Gastrocnemius medialis (tissue), 4 donors: Measurements from ENCODE around the gene PDZRN3. TPM values are rescaled to one million over a fixed set of nuclear protein-coding genes. Genes with fewer than 3 reads are reported as not detected.
A peak's percentile ranks its signal among the peaks of the same experiment; 100 is the strongest.

Experiments used
- ATAC-seq, 2 donors: fragments of 150-250 bp; one replicate each; pipeline ENCODE4 v1.9.1; 2016
- DNase-seq, 2 donors: peaks; one replicate each; pipeline ENCODE4 v3.0.0-alpha.2; 2019
- H3K27ac ChIP-seq, 4 donors: fragments of 200-600 bp; sonication (generic); 1 replicate in 1 of 4; 2 replicates in 3 of 4; pipeline ENCODE4 v1.5.1; 2016 to 2018; ENCODE audit warnings: mild to moderate bottlenecking in 2 of 4, moderate library complexity in 1 of 4
- H3K27me3 ChIP-seq, 3 donors: fragments of 200-600 bp; sonication (generic) in 2 of 3; 1 replicate in 1 of 3; 2 replicates in 2 of 3; pipeline versions ENCODE4 v1.5.1 to v1.6.0; 2016 to 2019; ENCODE audit warnings: mild to moderate bottlenecking in 1 of 3, moderate library complexity in 1 of 3
- H3K36me3 ChIP-seq, 2 donors: fragments of 200-600 bp; sonication (generic) in 1 of 2; one replicate each; pipeline ENCODE4 v1.5.1; 2017 to 2018
- H3K4me1 ChIP-seq, 2 donors: fragments of 200-600 bp; sonication (generic) in 1 of 2; one replicate each; pipeline ENCODE4 v1.5.1; 2016 to 2017; ENCODE audit warnings: mild to moderate bottlenecking in 2 of 2
- H3K4me3 ChIP-seq, 4 donors: fragments of 200-600 bp; sonication (generic) in 3 of 4; 1 replicate in 1 of 4; 2 replicates in 3 of 4; pipeline ENCODE4 v1.5.1; 2016 to 2019; ENCODE audit warnings: mild to moderate bottlenecking in 2 of 4
- H3K9me3 ChIP-seq, 3 donors: fragments of 200-600 bp; sonication (generic) in 2 of 3; 1 replicate in 1 of 3; 2 replicates in 2 of 3; pipeline ENCODE4 v1.5.1; 2016 to 2019
- CTCF ChIP-seq, 5 experiments: fragments of 450-650 bp in 3 of 5; fragments of 200-600 bp in 2 of 5; sonication (generic) in 2 of 5; IDR thresholded peaks in 4 of 5; conservative IDR thresholded peaks in 1 of 5; 1 replicate in 4 of 5; 2 replicates in 1 of 5; pipeline ENCODE4 v1.5.1; 2016 to 2019; ENCODE audit warnings: antibody characterized with exemption in 5 of 5, mild to moderate bottlenecking in 3 of 5, moderate library complexity in 3 of 5
- POLR2A ChIP-seq, 2 donors: fragments of 450-650 bp; IDR thresholded peaks; one replicate each; pipeline ENCODE4 v1.6.1; 2017; ENCODE audit warnings: antibody characterized with exemption in 2 of 2, mild to moderate bottlenecking in 2 of 2, moderate library complexity in 2 of 2
- in situ Hi-C, 4 donors: fragments of 200-750 bp; cut with MboI; loops; one replicate each; pipeline versions ENCODE4 v1.15.0 to v1.8.0; 2017; ENCODE audit warnings: low sequenced_read_pairs in 4 of 4
- intact Hi-C: fragments of 100-400 bp; cut with DNase I; formaldehyde crosslinking; loops from one replicate; pipeline ENCODE4 v1.15.1; 2023; ENCODE audit warnings: low total_unique reads
- total RNA-seq, 4 donors: library from RNA; depleted of rRNA; stranded (reverse); fragments of >200 nt; gene quantifications; one replicate each; pipeline versions ENCODE4 v1.1.0 to v1.2.3, GENCODE V29; 2016

The PDZRN3 gene
- total RNA-seq, 4 donors from 2014 or later: 9.1 to 30.3 (median 24.7) TPM

DNA sequence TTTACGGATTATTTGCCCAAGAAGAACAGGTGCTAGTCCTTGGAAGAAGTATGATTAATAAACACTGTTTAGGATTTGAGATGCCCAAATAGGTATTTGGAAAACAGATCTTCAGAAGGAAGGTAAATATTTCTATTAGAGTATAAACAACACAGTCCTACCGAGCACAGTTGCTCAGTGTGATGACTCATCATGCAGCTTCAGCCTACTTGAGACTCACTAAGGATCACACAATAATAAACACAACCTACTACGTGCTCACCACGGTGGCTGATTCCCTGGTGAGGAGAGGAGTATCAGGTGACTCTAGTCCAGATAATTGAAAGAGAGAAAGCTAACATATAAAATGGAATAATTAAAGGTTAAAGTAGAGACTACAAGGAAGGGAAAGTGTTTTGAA lies 72.0 kb downstream of the PDZRN3 start:
- in situ Hi-C loops (no loop called here), intact Hi-C loops (no loop called here)
- Histone ChIP-seq H3K4me3 (no peak overlapping the region), H3K27me3 (no peaks in the 10 kb centered on the region), H3K27ac (peak overlapping the region; percentile 24 to 67 (median 50)), H3K9me3 (no peaks in the 10 kb centered on the region), H3K36me3 (no peaks in the 10 kb centered on the region), H3K4me1 (peaks cover 25 to 32% of the 10 kb centered on the region in 2 donors)
- TF ChIP-seq POLR2A (IDR thresholded peaks at IDR 0.05) (no peak), CTCF (IDR thresholded peaks at IDR 0.05 in 4 of 5, conservative IDR thresholded peaks at IDR 0.05 in 1 of 5) (no peak)
- DNase-seq: peak in 1 of 2 donors; percentile 36
- ATAC-seq: peak; percentile 86 to 94

GRCh38 chr3:73550032-73550431 lies 74.7 kb downstream of the PDZRN3 start:
- Histone ChIP-seq H3K27me3 (no peaks in the 10 kb centered on the region), H3K4me3 (no peak overlapping the region), H3K36me3 (no peaks in the 10 kb centered on the region), H3K9me3 (no peaks in the 10 kb centered on the region), H3K27ac (no peak overlapping the region), H3K4me1 (peaks cover 11 to 14% of the 10 kb centered on the region in 2 donors)
- no peak for DNase-seq
- in situ Hi-C loops (no loop called here), intact Hi-C loops (no loop called here)
- TF ChIP-seq POLR2A (IDR thresholded peaks at IDR 0.05): no peak
- TF ChIP-seq CTCF (IDR thresholded peaks at IDR 0.05 in 4 of 5, conservative IDR thresholded peaks at IDR 0.05 in 1 of 5): no peak
- no peak for ATAC-seq

DNA sequence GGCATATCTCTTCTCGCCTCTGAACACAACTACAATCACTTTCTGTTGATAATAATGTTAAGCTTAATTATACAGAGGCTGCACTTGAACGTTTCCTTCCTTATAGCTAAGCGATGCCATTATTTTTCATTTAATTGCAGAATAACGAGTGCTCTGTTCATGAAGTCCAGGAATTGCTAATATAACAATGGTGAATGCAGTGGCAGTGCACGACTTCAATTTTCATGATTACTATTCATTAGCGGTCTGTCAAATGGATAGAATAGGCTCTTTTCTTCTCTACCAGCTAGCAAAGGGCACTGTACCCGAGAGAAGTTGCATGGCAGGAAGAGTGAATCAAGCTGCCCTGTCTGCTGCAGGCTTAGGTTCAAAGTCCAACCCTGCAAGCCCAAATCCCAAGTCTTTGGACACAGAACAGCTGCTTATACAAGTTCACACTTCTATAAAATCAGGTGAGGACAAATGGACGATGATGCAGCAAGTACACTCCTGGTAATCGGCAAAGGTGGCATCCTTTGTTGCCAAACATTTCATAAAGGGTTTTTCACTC lies 75.6 kb downstream of the PDZRN3 start:
- Histone ChIP-seq H3K36me3 (no peaks in the 10 kb centered on the region), H3K27ac (no peak overlapping the region)
- intact Hi-C loops: no loop called here

GRCh38 chr3:73548436-73548835 lies 76.3 kb downstream of the PDZRN3 start:
- no peak overlapping the region for H3K27ac ChIP-seq
- H3K9me3 ChIP-seq: no peaks in the 10 kb centered on the region
- ATAC-seq (no peak), DNase-seq (no peak)
- H3K36me3 ChIP-seq: no peaks in the 10 kb centered on the region
- H3K27me3 ChIP-seq: no peaks in the 10 kb centered on the region
- in situ Hi-C loops (no loop called here), intact Hi-C loops (no loop called here)
- H3K4me3 ChIP-seq: no peak overlapping the region
- H3K4me1 ChIP-seq: peaks cover 19 to 26% of the 10 kb centered on the region in 2 donors
- TF ChIP-seq POLR2A (IDR thresholded peaks at IDR 0.05) (no peak), CTCF (IDR thresholded peaks at IDR 0.05 in 4 of 5, conservative IDR thresholded peaks at IDR 0.05 in 1 of 5) (no peak)

More for the DNA sequence above, 75.6 kb downstream of the PDZRN3 start:
- no peaks in the 10 kb centered on the region for H3K27me3 ChIP-seq
- no peak for DNase-seq
- in situ Hi-C loops: no loop called here
- no peak for ATAC-seq
- TF ChIP-seq POLR2A (IDR thresholded peaks at IDR 0.05) (no peak), CTCF (IDR thresholded peaks at IDR 0.05 in 4 of 5, conservative IDR thresholded peaks at IDR 0.05 in 1 of 5) (no peak)
- no peak overlapping the region for H3K4me3 ChIP-seq
- peaks cover 15 to 19% of the 10 kb centered on the region in 2 donors for H3K4me1 ChIP-seq
- H3K9me3 ChIP-seq: no peaks in the 10 kb centered on the region
